HG03439 (cell line): ENCODE data around the gene RIF1.

Source experiments
- ATAC-seq: cut with Tn5 transposase; IDR thresholded peaks from one replicate; pipeline ENCODE4 v1.9.1; 2021; ENCODE audit warnings: mild to moderate bottlenecking, moderate library complexity; ENCODE audit not compliant: unreplicated experiment

Gene RIF1

GRCh38 chr2:151518802-151519201 is 109.1 kb downstream of the RIF1 start:
- ATAC-seq = no peak

- no peak for ATAC-seq
Measured at GRCh38 chr2:151520976-151521375, 111.3 kb downstream of the RIF1 start.

- ATAC-seq = no peak
Measured at GRCh38 chr2:151522556-151522955, 112.9 kb downstream of the RIF1 start.

- ATAC-seq = no peak
Measured at GRCh38 chr2:151523850-151524249, 114.1 kb downstream of the RIF1 start.

- ATAC-seq = no peak
Measured at GRCh38 chr2:151525821-151526373, 116.2 kb downstream of the RIF1 start.

GRCh38 chr2:151526572-151527090 is 116.9 kb downstream of the RIF1 start:
- ATAC-seq = no peak
